Activated CD4-positive, alpha-beta T cell treated with anti-CD3 and anti-CD28 coated beads, Interleukin-2, amount 50 U/mL, for 1 hour (primary cell): Measurements from ENCODE around the gene LIPA.
"Not testable (repeated sequence)": the region's sequence is repeated elsewhere in the genome, so short reads cannot be mapped to it uniquely, and the experiment has no call there.

Experiments used
- DNase-seq: peaks from one replicate; pipeline ENCODE4 v3.0.0-alpha.2; 2020

LIPA gene

GRCh38 chr10:89269433-89270152 lies 18.0 kb upstream of the LIPA start:
- DNase-seq: no peak

GRCh38 chr10:89266721-89267453 lies 15.3 kb upstream of the LIPA start:
- DNase-seq: no peak

- DNase-seq: no peak
These were observed 12.0 kb upstream of the LIPA start for GRCh38 chr10:89263531-89263930.

- DNase-seq: no peak
These were observed 11.5 kb upstream of the LIPA start for GRCh38 chr10:89263091-89263490.

GRCh38 chr10:89262086-89263051 lies 10.8 kb upstream of the LIPA start:
- no peak for DNase-seq

GRCh38 chr10:89258881-89259280 lies 7.3 kb upstream of the LIPA start:
- no peak for DNase-seq

GRCh38 chr10:89257581-89257980 lies 6.0 kb upstream of the LIPA start:
- DNase-seq: no peak

GRCh38 chr10:89256962-89257361 lies 5.4 kb upstream of the LIPA start:
- DNase-seq: no peak

GRCh38 chr10:89256340-89256739 lies 4.8 kb upstream of the LIPA start:
- no peak for DNase-seq

GRCh38 chr10:89255793-89256192 lies 4.2 kb upstream of the LIPA start:
- DNase-seq: no peak

GRCh38 chr10:89255091-89255579 lies 3.6 kb upstream of the LIPA start:
- not testable (repeated sequence) for DNase-seq

GRCh38 chr10:89252225-89252585 lies 630 bp upstream of the LIPA start:
- DNase-seq: no peak

- DNase-seq: no peak
These were observed 638 bp downstream of the LIPA start for GRCh38 chr10:89250865-89251408.

- DNase-seq: no peak
These were observed 2.6 kb downstream of the LIPA start for GRCh38 chr10:89248990-89249389.

- DNase-seq: not testable (repeated sequence)
These were observed 4.0 kb downstream of the LIPA start for GRCh38 chr10:89247623-89248022.

- no peak for DNase-seq
These were observed 5.8 kb downstream of the LIPA start for GRCh38 chr10:89245802-89246201.

- no peak for DNase-seq
These were observed 8.6 kb downstream of the LIPA start for GRCh38 chr10:89242840-89243568.

GRCh38 chr10:89242345-89242684 lies 9.3 kb downstream of the LIPA start:
- no peak for DNase-seq

GRCh38 chr10:89241486-89242344 lies 9.9 kb downstream of the LIPA start:
- DNase-seq: no peak

GRCh38 chr10:89241026-89241425 lies 10.5 kb downstream of the LIPA start:
- no peak for DNase-seq

- no peak for DNase-seq
These were observed 11.1 kb downstream of the LIPA start for GRCh38 chr10:89240519-89240918.
